Endodermal cell (in vitro differentiated cells): ENCODE data around the gene C2CD3. TPM values are rescaled to one million over a fixed set of nuclear protein-coding genes. Genes with fewer than 3 reads are reported as not detected.

Experiments used
- DNase-seq: peaks from one replicate; pipeline ENCODE4 v3.0.0-alpha.2; 2017
- H3K27ac ChIP-seq: 2 replicates; pipeline ENCODE4 v1.5.1; 2013; ENCODE audit warnings: mild to moderate bottlenecking, low read depth, low read length, moderate library complexity
- H3K27me3 ChIP-seq: 2 replicates; pipeline ENCODE4 v1.6.1; 2013; ENCODE audit warnings: mild to moderate bottlenecking, low read length, moderate library complexity; ENCODE audit not compliant: insufficient read depth, control insufficient read depth, poor library complexity, severe bottlenecking
- H3K36me3 ChIP-seq: 2 replicates; pipeline ENCODE4 v1.7.0; 2013; ENCODE audit warnings: mild to moderate bottlenecking, low read length, moderate library complexity; ENCODE audit not compliant: control insufficient read depth, insufficient read depth
- H3K4me1 ChIP-seq: one replicate; pipeline ENCODE4 v1.7.0; 2013; ENCODE audit warnings: low read length; ENCODE audit not compliant: control insufficient read depth, insufficient read depth
- H3K4me3 ChIP-seq: 2 replicates; pipeline ENCODE4 v1.5.1; 2013; ENCODE audit warnings: mild to moderate bottlenecking, low read length, moderate library complexity
- H3K9ac ChIP-seq: 2 replicates; pipeline ENCODE4 v1.6.1; 2013; ENCODE audit warnings: mild to moderate bottlenecking, low read length, moderate library complexity; ENCODE audit not compliant: poor library complexity, severe bottlenecking; ENCODE audit errors: extremely low read depth
- H3K9me3 ChIP-seq: 2 replicates; pipeline ENCODE4 v1.6.1; 2013; ENCODE audit warnings: mild to moderate bottlenecking, low read length, moderate library complexity; ENCODE audit not compliant: control insufficient read depth
- H3K27ac Mint-ChIP-seq: 2 replicates; pipeline ENCODE4 v1.8.0; 2020; ENCODE audit warnings: mixed read lengths
- H3K27me3 Mint-ChIP-seq: 2 replicates; pipeline ENCODE4 v1.8.0; 2021; ENCODE audit warnings: mild to moderate bottlenecking, mixed read lengths; ENCODE audit not compliant: insufficient read depth
- H3K36me3 Mint-ChIP-seq: 2 replicates; pipeline ENCODE4 v1.8.0; 2020; ENCODE audit warnings: low read depth, mixed read lengths
- H3K4me1 Mint-ChIP-seq: 2 replicates; pipeline ENCODE4 v1.8.0; 2020; ENCODE audit warnings: mixed read lengths
- H3K4me3 Mint-ChIP-seq: 2 replicates; pipeline ENCODE4 v1.8.0; 2020; ENCODE audit warnings: mild to moderate bottlenecking, moderate library complexity, mixed read lengths
- H3K9me3 Mint-ChIP-seq: 2 replicates; pipeline ENCODE4 v1.8.0; 2020; ENCODE audit warnings: mild to moderate bottlenecking, mixed read lengths
- WGBS, 2 experiments: methylation state at CpG; one replicate each; pipeline versions ENCODE4 v1.1.5 to v1.1.7; 2013; ENCODE audit warnings: missing lambda C conversion rate in 2 of 2, mixed read lengths in 1 of 2; ENCODE audit not compliant: insufficient coverage in 1 of 2, insufficient read length in 1 of 2; 5-methylcytosine and 5-hydroxymethylcytosine counted together
- total RNA-seq, 2 donors: library from RNA; stranded (reverse); fragmentation: NEBNext Ultra II Directional in 1 of 2; extraction: Animal tissue kit (Norgen Biotek cat#: 25700) in 1 of 2; gene quantifications; 2 replicates in 1 of 2; 3 replicates in 1 of 2; pipeline ENCODE4 v1.2.1, GENCODE V29; 2021
- TF ChIP-seq, protein P1 (sequence below): fragments of 200-600 bp; sonication (generic); conservative IDR thresholded peaks from 2 replicates; pipeline ENCODE4 v1.5.0; 2021; ENCODE audit warnings: antibody characterized with exemption, mild to moderate bottlenecking

C2CD3 gene
- total RNA-seq, 2 donors from 2014 or later: 31.0 to 34.2 TPM

DNA sequence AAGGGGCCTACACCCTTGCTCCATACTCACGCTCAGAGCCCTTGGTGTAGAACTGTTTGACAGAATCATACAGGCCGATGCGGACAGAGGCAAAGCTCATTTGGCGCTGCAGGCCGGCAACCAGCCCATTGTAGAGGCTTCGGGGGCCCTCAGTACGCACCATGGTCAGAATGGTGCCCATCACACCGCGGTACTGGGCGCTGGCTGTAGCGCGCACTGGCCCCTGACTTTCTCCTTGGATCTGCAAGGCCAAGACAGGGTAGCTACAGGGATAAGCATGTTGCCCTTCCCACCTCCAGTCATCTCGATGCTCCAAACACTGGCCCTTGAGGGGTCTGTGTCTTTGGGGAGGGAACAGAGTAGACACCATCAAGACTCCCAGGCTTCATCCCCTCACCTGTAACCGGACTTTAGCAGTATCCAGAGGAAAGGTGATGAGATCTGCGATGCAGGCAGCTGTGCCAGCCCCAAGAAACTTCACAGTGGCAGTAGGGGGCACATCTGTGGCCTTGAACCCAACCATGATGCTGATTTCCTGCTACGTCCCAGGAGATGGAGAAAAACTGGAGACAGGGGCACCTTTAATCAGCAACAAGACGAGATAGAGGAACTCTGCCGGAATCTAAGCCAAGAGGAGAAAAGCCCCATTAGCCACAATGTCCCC is 192.8 kb downstream of the C2CD3 start:
- peaks cover 68% of the 10 kb centered on the region for H3K36me3 ChIP-seq
- no peak overlapping the region for H3K4me3 Mint-ChIP-seq
- no peaks in the 10 kb centered on the region for H3K9me3 ChIP-seq
- no peaks in the 10 kb centered on the region for H3K27me3 ChIP-seq
- H3K27ac Mint-ChIP-seq: no peak overlapping the region
- H3K4me1 ChIP-seq: peaks cover 10% of the 10 kb centered on the region
- H3K4me1 Mint-ChIP-seq: peaks cover 29% of the 10 kb centered on the region
- peaks cover 73% of the 10 kb centered on the region for H3K36me3 Mint-ChIP-seq
- DNase-seq: no peak
- no peaks in the 10 kb centered on the region for H3K27me3 Mint-ChIP-seq
- H3K27ac ChIP-seq: no peak overlapping the region
- no peak overlapping the region for H3K9ac ChIP-seq
- no peaks in the 10 kb centered on the region for H3K9me3 Mint-ChIP-seq
- TF ChIP-seq, protein P1, sequence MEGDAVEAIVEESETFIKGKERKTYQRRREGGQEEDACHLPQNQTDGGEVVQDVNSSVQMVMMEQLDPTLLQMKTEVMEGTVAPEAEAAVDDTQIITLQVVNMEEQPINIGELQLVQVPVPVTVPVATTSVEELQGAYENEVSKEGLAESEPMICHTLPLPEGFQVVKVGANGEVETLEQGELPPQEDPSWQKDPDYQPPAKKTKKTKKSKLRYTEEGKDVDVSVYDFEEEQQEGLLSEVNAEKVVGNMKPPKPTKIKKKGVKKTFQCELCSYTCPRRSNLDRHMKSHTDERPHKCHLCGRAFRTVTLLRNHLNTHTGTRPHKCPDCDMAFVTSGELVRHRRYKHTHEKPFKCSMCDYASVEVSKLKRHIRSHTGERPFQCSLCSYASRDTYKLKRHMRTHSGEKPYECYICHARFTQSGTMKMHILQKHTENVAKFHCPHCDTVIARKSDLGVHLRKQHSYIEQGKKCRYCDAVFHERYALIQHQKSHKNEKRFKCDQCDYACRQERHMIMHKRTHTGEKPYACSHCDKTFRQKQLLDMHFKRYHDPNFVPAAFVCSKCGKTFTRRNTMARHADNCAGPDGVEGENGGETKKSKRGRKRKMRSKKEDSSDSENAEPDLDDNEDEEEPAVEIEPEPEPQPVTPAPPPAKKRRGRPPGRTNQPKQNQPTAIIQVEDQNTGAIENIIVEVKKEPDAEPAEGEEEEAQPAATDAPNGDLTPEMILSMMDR: no peak
- 94 to 95% methylated on average over 7 to 18 of the region's 18 CpGs for WGBS, 2 experiments
- no peak overlapping the region for H3K4me3 ChIP-seq

DNA sequence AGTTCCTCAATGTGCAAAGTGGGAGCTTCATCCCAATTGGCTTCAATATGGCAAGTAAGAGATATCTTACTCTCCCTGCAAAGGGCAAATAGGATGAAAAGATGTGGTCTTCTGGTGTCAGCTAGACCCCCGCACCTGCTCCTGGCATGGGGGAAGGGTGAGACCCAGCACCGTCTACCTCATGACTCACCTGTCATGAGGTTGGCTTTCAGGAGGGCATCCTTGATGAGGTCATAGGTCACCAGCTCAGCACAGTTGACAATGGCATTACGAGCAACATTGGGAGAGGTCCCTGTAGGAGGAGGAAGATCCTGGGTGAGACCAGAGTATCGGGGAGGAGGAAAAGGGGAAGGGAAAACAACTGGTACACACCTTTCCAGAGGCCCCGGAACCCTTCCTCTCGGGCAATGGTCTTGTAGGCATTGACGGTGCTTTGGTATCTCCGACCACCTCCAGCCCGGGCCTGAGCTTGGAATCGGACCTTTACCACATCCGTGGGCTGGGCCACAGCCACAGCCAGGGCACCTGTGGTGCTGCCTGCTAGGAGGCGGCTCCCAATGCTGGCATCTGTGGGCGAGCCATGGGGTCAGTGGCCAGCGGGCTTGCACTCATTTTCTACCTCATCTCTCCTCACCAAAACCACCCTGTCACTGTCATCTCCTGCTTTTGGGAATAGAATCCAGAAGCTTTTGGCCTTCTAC is 194.2 kb downstream of the C2CD3 start:
- Histone ChIP-seq H3K27ac (no peak overlapping the region), H3K9ac (no peak overlapping the region), H3K9me3 (no peaks in the 10 kb centered on the region), H3K27me3 (no peaks in the 10 kb centered on the region), H3K4me3 (no peak overlapping the region), H3K4me1 (peaks cover 10% of the 10 kb centered on the region), H3K36me3 (peaks cover 68% of the 10 kb centered on the region)
- 81 to 94% methylated on average over 6 to 14 of the region's 14 CpGs for WGBS, 2 experiments
- H3K9me3 Mint-ChIP-seq: no peaks in the 10 kb centered on the region
- H3K4me3 Mint-ChIP-seq: no peak overlapping the region
- no peaks in the 10 kb centered on the region for H3K27me3 Mint-ChIP-seq
- peaks cover 22% of the 10 kb centered on the region for H3K4me1 Mint-ChIP-seq
- peaks cover 73% of the 10 kb centered on the region for H3K36me3 Mint-ChIP-seq
- DNase-seq: no peak
- TF ChIP-seq, protein P1: no peak
- no peak overlapping the region for H3K27ac Mint-ChIP-seq

DNA sequence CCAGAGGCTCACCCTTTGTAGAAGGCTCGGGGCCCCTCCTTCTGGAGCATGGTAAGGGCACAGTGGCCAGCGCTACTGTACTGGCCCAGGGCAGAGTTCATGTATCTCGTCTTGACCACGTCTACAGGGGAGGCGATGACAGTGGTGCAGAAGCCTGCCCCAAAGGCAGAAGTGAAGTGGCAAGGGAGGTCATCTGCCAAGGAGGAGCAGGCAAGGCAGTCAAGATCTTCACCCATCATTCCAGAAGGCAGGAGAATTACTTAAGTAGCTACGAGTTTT is 195.4 kb downstream of the C2CD3 start:
- H3K4me1 ChIP-seq: peaks cover 4% of the 10 kb centered on the region

More for the DNA sequence above, 195.4 kb downstream of the C2CD3 start:
- Mint-ChIP-seq H3K4me1 (peaks cover 10% of the 10 kb centered on the region), H3K27ac (no peak overlapping the region), H3K36me3 (peaks cover 62% of the 10 kb centered on the region), H3K4me3 (no peak overlapping the region), H3K27me3 (no peaks in the 10 kb centered on the region), H3K9me3 (no peaks in the 10 kb centered on the region)
- H3K36me3 ChIP-seq: peaks cover 60% of the 10 kb centered on the region
- no peak overlapping the region for H3K4me3 ChIP-seq
- H3K9ac ChIP-seq: no peak overlapping the region
- WGBS, 2 experiments: 94 to 100% methylated on average over 2 to 6 of the region's 6 CpGs
- H3K27ac ChIP-seq: no peak overlapping the region
- DNase-seq: no peak
- TF ChIP-seq, protein P1: no peak
- no peaks in the 10 kb centered on the region for H3K9me3 ChIP-seq
- H3K27me3 ChIP-seq: no peaks in the 10 kb centered on the region
